A549 (cell line): ENCODE results near the gene F10.

ENCODE experiments used
- CBX8 ChIP-seq: fragments of 200-600 bp; sonication (generic); IDR thresholded peaks from 2 replicates; pipeline ENCODE4 v1.6.1; 2016
- CEBPB ChIP-seq, 2 experiments: fragments of >200 bp in 1 of 2; sonication (Bioruptor Twin) in 1 of 2; formaldehyde crosslinking in 1 of 2; IDR thresholded peaks; 2 replicates each; pipeline ENCODE4 v1.6.1; 2012 to 2016
- CTCF ChIP-seq: fragments of >200 bp; sonication (Bioruptor Twin); formaldehyde crosslinking; IDR thresholded peaks from 3 replicates; pipeline ENCODE4 v1.5.1; 2016
- EP300 ChIP-seq, 2 experiments: fragments of >200 bp; sonication (Bioruptor Twin); formaldehyde crosslinking; IDR thresholded peaks; 2 replicates in 1 of 2; 3 replicates in 1 of 2; pipeline ENCODE4 v1.6.1; 2016 to 2017
- JUN ChIP-seq, 2 experiments: fragments of >200 bp; sonication (Bioruptor Twin); formaldehyde crosslinking; IDR thresholded peaks; 2 replicates in 1 of 2; 3 replicates in 1 of 2; pipeline ENCODE4 v1.6.1; 2016 to 2017
- NFE2L2 ChIP-seq: fragments of 150-350 bp; conservative IDR thresholded peaks from 2 replicates; pipeline ENCODE4 v1.6.1; 2014; ENCODE audit warnings: low read length
- POLR2A ChIP-seq: IDR thresholded peaks from 2 replicates; pipeline ENCODE4 v1.6.1; 2012; ENCODE audit warnings: mild to moderate bottlenecking, low read length

DNA sequence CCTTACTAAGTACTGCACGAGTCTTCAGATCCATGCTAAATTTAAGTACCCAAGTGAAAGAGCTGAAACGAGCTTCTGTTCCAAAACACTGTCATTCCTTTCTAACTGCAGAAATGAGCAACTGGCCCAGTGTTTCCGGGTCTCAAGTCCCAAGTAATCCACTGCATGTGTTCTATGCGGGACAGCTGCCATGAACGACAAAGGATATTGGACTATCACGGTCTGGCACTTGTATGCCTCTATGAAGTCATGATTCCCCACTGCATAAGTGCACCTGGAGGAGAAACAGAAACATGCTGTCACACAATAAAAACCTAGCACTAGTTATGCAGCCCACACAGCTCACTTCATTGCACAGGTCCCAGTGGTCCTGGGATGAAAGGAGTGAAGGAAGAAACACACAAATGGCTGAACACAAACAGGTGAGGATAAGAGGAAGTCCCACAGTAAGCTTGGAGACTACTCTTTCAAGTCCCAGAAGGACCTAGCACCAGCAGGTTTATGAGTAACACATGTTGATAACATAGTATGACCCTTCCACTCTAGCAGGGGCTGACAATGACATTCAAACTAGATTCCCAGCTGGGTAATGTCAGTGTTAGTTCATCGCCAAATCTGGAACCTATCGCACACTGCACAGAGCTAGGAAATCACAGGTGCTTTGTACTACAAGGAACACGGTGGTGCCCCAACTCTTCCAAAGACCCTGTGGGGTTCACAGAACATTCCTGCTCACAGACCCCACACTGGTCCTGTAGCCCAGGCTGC lies 74.6 kb downstream of the F10 start:
- TF ChIP-seq CTCF (no peak), JUN (IDR thresholded peaks at IDR 0.05) (no peak), NFE2L2 (no peak), CEBPB (IDR thresholded peaks at IDR 0.05) (no peak), POLR2A (no peak), EP300 (IDR thresholded peaks at IDR 0.05) (no peak), CBX8 (no peak)
